Measurements from ENCODE around the gene CPED1.
"Not testable (repeated sequence)": the region's sequence is repeated elsewhere in the genome, so short reads cannot be mapped to it uniquely, and the experiment has no call there.

CPED1 gene

DNA sequence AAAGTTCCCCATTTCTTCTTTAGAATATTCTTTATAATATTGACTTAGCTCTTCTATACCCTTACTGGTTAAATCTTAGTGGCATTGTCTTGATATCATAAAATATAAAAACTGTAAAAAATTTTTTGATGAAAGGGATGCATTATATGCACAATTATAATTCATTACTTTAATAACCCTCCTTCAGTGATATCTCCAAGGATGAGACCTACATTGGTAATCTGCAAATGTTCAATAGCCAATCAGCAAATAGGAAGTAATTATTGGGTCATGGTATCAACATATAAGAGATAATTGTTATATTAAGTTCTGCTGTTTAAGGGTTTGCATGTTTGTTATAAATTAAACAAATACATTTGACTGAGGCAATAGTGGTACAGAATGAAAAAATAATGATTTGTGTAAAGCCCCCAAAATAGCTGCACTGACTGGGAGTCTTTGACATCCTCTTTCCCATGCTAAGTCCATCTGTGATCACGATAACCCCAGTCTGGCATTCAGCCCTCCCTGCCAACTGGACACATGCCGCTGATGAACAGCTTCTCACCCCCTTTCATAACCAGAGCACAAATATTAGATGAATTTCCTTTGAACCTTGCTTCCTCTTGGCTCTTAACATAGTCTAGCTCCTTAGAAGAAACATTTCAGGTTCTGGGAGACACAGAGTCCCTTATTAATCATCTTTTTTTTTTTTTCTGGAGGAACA, 169.5 kb downstream of the CPED1 start:
- DNase-seq: no peak

DNA sequence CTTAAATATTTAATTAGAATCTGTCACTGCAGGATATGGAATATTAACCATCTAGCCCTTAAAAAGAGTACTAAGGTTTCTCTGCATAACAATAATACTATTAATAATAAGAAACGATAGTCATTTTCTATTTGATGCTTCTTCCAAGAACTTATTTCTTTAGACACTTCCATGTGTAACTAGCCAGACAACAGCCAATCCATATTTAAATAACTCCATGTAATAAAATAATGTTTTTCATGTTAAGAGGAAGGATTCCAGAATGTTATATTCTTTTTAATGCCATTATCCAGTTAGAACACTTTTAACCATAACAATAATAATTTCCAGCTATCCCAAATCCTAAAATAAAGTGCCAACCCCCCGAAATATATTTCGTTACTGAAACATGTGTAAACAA, 170.2 kb downstream of the CPED1 start:
- DNase-seq: no peak

DNA sequence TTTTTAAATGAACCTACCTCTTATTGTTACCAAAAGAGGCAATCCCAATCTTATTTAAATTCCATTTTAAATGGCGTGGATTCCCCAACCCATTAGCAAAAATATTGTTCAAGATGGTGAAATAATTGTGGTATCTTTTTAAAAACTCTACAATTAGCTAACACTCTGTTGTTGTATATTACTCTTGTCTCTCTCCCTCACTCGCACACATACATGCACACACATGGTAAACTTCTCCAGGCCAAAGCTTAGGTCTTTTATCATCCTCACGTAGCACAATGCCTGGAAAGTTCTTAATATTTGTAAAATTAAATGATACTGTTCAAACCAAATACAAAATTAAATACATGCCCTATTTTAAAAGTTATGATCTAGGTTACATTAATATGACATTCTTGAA, 171.0 kb downstream of the CPED1 start:
- DNase-seq: no peak

DNA sequence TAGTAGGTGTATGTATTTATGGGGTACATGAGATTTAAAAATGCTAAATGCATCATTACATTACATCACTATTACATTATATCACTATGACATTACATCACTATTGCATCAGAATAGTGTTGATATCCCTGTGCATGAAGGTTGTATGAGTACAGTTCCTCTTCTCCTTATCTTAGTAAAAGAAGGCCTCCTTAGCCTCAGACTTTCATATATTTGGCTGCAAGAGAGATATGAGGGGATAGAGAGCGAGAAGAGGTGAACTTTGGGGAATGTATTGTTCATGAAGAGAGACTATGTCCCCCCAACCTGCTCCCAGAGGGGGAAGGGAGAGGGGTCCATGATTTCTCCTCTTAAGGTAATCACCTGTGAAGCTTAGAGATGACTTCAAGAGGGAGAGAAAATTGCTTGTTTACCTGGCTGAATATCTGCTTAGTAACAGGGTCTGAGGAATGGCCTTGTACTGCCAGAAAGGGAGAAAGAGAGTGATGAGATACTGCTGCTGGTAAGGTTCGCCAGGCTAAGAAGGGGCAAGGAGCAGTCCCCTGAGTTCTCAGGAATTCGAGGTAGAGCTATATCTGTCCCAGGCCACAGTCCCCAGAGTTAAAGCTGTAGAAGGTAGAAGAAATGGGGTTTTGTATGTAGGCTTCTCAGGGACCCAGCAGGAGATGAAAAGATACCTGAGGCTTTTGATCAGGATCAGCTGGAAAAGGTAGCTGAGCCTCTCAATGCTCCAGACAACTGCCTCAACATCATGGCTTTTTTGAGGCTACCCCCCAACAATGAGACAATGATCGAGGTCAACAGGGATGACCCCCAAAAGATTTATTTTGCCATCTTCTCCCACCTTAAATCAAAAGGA, 171.9 kb downstream of the CPED1 start:
- no peak for DNase-seq

DNA sequence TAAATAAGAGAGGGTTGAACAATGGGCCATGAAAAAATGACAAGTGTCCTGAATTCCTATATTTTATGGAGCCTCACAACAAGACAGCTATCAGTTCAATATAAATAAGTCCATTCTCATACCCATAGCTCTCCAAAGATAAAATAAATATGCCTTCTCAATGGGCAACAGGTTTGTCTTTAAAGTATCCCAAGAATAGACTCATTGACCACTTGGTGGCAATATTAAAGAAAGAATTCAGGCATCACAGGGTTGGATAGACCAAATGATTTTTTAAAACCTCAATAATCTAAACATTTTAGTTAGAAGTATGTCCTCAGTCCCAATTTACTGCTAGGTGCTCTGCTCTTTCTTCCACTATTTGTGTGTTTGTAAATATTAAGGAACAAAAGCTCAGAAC, 175.2 kb downstream of the CPED1 start:
- no peak for DNase-seq

DNA sequence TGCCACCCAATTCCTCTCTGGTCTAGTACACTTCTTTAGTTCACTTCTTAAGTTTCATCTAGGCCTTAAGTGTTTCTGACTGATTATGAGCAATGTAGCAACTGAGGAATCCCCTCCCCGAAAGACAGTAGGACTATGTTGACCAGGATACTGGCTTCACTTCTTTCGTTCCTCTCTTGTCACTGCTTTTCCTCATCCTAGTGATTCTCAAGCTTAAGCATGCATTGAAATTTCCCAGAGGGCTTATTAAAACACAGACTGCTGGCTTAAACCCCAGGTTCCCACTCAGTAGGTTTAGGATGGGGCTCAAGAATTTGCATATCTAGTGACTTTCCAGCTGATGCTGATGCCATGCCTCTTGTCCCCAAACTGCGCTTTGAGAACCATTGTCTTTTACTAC, 175.7 kb downstream of the CPED1 start:
- DNase-seq: no peak

DNA sequence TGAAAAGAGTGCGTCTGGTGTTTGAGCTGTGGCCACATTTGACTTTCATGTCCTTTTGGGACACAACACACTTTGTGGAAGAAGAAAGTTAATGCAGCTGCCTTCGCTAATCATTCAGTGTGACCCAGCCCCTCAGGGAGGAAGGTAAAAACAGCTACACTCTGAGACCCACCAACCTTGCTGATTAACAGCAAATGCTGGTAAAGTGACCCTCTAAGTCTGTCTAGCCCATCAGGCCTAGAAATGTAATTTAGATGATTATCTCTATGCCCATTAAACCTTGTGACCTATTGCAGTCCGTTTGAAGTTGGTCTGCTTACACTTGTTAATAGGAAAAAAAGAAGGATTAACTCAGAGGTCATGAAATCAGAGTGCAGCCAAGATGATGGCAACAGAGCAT, 178.4 kb downstream of the CPED1 start:
- DNase-seq: no peak

DNA sequence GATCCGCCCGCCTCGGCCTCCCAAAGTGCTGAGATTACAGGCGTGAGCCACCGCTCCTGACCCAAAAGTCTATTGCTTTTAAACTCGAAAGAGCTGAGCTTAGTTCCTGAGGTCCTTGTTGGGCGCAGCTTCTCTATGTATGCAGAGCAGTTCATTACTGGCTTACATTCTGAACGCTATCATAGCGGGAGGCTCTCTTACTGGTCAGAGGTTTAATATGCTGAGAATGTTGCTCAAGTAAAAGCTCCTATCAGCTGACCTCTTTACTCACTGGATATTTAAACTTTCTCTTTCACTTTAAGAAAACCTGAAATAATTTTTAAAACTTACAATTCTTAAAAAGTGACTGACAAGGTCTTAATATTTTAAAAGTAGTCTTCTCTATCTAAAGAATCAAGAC, 179.5 kb downstream of the CPED1 start:
- DNase-seq: no peak

DNA sequence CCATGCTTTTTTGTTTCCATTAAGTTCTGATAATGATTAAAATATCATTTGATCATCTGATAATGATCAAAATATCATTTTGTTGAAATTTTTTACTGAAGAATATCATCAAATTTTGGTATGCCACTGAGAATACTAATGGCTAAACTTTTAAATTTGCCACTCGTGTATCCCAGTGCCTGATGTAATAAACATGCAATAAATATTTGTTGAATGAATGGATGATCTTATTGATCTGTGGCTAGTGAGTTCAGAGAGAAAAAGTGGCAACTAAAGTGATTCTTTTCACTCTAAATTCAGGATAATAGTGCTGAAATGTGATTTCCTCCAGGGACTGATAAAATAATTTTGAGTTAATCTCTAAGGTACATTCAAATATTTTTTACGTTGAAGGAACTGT, 181.0 kb downstream of the CPED1 start:
- no peak for DNase-seq

DNA sequence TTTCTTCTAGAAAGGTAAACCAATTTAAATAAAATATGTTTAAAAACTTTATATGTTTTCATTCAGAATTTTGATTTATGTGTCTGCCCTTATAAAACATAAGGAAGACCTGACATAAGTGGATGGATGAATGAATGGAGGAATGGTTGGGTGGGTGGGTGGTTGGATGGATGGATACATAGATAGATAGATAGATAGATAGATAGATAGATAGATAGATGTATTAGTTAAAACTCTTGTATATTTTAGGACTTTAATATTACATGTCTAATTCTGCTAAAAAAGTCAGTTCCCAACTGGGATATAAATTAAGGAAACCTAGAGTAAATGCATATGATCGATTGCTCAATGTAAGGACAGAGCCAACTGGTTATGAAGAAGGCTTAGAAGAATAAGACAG, 184.0 kb downstream of the CPED1 start:
- DNase-seq: no peak

DNA sequence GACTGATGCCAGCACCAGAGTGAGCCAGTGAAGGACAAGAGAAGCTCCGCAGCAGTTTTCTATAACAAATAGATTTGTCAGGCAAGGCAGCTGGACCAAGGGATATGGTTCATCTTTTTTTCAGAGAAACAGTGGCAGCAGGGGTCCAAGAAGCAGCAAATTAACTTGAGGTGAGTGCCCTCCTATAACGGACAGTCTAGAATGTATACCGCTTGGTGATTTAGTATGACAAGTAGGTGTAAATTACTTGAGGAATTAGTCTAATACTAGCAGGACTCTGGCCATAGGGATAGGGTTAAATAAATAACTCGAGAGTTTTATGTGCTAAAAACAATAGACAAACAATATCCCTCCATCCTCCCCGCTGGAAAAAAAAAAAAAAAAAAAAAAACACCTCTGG, 187.3 kb downstream of the CPED1 start:
- no peak for DNase-seq

DNA sequence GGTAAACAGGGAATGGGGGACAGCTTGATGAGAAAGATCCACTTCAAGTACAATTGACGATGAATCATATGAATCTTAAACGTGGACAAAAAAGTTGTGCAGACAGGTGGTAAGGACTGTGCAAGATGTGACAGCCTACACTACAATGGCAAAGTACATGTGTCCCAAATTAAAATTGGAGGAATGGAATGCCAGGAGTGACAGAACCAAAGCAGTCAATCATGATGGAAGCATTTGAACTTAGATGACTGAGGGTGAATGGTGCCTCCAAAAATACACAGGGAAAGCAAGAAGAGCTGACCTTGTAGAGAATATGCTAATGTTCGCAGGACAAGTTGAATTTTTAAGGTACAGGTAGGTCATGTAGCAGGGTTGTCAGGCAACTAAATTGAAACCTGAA, 189.9 kb downstream of the CPED1 start:
- no peak for DNase-seq

DNA sequence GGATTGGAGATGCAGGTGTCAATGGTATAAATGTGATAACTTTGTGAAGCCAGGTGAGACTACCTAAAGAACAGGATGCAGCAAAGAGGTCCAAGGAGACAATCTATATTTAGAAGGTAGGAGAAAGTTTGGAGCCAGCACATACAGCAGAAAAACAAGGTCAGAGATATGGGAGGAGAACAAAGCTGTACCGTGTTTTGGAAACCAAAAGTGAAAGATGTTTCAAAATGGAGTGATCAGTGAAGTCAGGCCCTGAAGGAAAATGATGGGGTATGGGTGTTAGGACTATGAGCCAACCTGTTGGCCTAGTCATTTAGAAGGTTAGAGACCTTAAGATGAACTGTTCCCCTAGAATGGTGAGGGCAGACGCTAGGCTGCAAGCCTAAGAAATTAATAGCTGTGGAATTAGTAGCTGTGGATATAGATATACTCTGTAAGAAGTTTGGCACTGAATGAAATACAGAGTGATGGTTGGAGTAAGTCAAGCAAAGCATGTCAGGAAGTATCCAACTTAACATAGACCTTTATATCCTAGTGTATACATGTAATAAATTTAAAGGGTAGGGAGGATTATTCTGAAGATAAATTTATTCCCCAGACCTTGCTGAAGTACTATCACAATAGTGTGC, 190.5 kb downstream of the CPED1 start:
- DNase-seq: no peak

DNA sequence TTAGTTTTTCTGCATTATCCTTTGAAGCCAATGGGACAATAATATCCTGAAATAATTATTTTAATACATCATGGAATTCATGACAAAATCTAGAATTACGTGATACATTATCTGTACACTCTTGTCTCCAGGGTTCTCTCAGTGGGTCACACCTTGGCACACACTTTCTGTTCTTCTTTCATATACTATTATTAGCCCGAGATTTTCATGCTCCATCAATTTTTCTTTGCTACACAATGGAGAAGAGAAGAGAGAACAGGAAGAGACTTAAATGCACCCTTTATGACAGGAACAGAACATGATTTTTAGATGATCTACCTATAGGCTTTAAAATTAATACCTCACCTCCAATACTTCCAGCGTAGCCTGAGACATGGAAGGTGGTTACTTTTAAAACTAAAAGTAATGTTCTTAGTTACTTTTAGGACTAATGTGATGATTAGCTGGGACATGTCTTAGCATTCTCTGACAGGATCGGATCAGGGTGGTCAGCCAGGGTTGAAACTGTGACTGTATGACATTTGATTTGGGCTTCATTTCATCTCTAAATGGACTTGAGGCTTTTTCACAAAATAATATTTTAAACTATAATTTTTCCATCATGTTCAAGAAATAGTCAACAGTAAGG, 192.0 kb downstream of the CPED1 start:
- DNase-seq: no peak

DNA sequence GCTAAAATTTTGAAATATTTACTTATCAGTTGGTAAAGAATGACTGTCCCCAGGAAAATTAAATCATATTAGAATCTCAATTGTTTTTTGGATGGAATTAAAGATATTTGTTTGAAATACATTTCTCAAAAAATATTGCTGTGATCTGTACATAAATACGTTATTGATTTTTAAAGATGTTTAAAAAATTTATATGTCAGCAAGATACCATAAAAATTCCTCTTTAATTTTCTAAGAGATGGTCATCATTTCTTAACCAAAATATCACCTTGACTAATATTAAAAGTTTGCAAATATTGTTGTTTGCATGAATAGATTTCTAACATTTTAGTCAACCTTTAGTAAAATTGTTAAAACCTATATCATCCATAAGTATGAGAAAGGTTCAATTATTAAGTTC, 192.8 kb downstream of the CPED1 start:
- no peak for DNase-seq

DNA sequence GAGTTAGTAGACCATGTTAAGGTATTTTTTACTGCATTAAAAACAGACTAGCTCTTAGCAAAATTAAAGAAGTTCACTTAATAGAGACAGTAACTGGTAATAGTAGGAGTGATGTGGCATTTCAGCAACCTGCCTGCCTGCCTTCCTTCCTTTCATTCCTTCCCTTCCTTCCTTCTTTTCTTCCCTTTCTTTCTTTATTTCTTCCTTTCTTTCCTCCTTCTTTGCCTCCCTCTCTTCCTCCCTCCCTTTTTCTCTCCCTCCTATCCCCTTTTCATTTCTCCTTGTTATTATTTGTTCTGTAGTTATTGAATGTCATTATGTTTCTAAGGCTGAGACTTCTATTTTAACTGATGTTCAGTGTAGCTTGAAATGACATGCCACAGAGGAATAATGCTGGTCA, 193.8 kb downstream of the CPED1 start:
- DNase-seq: no peak

DNA sequence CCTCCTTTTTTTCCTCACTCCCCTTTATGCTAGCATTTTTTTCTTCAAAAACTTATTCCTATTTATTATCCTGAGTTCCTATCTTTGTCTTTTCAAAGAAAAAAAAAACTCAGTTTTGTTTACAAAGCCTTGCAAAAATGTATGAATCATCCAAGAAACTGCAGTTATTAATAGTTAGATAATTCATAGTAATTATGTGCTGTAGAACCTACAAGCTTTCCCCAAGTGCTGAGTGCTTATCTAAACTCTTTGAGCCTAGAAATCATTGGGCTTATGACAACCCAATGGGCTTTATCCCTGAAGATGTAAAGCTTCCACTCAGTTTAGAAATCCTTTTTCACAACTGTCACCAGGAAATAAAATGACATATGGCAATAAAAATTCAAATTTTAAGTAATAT, 194.4 kb downstream of the CPED1 start:
- DNase-seq: no peak

DNA sequence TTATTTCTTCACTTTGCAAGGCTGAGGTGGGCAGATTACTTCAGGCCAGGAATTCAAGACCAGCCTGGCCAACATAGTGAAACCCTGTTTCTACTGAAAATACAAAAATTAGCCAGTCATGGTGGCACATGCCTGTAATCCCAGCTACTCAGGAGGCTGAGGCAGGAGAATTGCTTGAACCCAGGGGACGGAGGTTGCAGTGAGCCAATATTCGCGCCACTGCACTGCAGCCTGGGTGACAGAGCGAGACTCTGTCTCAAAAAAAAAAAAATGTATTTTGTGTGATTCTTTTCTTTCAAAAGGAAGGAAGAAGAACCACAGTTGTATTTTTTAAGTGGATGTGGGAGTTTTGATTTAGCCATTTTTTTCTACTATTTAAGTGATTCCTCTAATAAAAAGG, 195.4 kb downstream of the CPED1 start:
- not testable (repeated sequence) for DNase-seq

DNA sequence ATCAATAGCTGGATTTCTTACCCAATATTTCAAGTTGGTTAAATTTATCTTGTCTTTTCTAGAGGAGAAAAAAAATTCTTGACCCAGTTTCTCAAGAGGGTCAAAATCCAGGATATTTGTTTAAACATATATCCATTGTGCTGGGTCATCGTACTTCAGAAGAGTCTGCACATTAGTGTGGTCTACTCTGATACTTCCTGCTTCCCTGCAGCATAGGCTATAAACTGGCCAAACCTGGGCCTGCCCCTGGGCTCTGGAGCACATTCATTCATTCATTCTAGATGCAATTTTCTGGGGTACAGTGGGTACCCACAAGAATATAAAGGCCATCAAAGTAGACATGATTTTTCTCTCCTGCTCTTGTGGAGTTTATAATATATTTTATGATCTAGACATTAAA, 198.2 kb downstream of the CPED1 start:
- no peak for DNase-seq

DNA sequence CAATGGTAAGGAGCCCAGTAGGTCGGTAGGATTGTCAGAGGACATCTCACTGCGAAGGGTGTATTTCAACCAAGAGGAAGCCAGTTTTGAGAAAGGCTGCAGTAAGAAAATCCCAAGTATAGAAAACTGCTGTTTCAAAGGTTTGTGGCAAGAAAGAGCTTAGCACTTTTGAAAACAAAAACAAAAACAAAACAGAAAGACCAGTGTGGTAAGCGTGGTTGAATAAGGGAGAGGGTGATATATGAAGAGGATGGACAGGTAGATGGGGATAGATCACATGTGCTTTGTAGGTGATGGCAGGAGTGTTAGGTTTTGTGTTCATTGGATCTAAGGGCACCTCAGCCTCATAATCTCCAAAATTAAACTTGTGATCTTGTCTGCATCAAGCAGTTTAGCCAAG, 198.7 kb downstream of the CPED1 start:
- DNase-seq: no peak

DNA sequence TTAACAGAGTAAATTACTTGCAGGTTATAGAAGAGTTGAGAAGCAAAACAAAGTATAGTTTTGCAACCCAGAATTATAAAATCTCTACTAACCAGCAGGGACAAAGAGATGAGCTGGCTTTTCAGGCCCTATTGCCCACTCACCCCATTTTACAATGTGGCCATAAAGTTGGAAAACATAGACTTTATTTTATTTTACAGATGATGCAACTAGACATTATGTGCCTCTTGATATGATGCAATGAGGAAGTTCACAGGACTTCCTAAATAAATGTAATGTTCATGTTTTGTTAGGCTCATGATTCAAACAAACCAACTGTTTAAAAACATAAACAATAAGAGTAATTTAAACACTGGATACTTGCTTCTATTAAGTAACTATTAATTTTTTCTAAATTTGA, 199.2 kb downstream of the CPED1 start:
- DNase-seq: no peak

DNA sequence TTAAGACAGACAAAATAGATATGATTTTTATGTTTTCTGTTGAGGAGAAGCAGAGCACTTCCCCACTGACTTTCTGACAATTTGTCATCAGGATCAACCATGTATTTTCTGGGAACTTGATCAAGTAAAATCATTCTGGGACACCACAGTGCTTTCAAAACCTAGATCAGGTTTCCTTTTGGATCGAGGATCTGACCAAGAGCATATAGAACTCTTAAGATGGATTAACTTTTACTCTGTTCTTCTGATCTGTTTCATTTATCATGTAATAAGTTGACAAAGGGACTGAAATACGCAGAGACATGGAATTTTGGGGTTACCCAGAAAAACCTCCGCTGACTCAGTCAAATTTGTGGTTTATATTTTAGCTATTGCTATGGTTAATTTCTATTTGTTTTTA, 204.3 kb downstream of the CPED1 start:
- no peak for DNase-seq

DNA sequence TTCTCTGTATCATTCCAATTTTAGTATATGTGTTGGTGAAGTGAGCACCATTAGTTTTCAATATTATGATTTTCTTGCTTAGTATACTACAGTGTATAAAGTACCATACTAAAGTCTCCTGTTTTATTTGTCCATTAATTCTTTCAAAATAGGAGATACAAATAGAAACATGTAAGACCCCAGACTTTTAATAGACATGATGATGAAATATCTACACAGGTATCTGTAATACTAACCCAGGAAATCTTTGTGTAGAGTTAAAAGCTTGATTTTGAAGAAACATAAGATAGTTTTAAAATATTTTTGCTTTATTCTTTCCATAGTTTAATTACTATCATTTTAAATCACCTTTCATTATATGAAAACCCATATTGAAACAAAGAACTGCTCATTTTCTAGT, 206.5 kb downstream of the CPED1 start:
- no peak for DNase-seq

DNA sequence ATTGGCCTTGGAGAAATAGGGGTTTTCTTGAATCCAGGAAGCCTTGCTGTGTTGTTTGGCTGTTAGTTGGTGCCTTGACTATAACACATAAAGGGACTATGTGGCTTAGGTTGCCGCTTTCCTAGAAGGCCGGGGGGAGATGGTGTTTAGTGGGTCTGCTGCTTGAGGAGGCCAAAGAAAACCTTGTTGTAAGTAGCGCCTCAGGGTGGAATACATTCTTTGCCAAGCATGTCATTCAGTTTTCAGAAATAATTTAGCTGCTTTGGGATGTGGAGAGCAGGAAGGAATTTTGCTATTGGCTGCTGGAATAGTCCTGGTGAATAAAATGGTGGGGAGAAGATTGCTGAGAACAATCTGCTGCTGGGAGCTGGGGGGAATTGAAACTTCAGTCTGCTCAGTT, 207.4 kb downstream of the CPED1 start:
- no peak for DNase-seq
